NCI-H748 (cell line): ENCODE data around the gene PIK3R3.

Experiments used
- DNase-seq: peaks from one replicate; lab custom pipeline; 2025; ENCODE audit not compliant: unreplicated experiment; lab: John Stamatoyannopoulos, UW

PIK3R3 gene

GRCh38 chr1:46030876-46031660, 101.4 kb downstream of the PIK3R3 start:
- DNase-seq, result no peak

GRCh38 chr1:46030074-46030870, 102.2 kb downstream of the PIK3R3 start:
- no peak for DNase-seq

- DNase-seq, result no peak
Measured at GRCh38 chr1:46027788-46028573, 104.4 kb downstream of the PIK3R3 start.

- no peak for DNase-seq
Measured at GRCh38 chr1:46026531-46026930, 105.9 kb downstream of the PIK3R3 start.

- peak; percentile 23 for DNase-seq
Measured at GRCh38 chr1:46021046-46021996, 111.1 kb downstream of the PIK3R3 start.

- DNase-seq, result no peak
Measured at GRCh38 chr1:46020010-46020409, 112.4 kb downstream of the PIK3R3 start.

GRCh38 chr1:46019348-46019747, 113.1 kb downstream of the PIK3R3 start:
- no peak for DNase-seq

- DNase-seq, result no peak
Measured at GRCh38 chr1:46017876-46018503, 114.4 kb downstream of the PIK3R3 start.

GRCh38 chr1:46013581-46013980, 118.8 kb downstream of the PIK3R3 start:
- DNase-seq, result no peak

- no peak for DNase-seq
Measured at GRCh38 chr1:46012236-46012635, 120.2 kb downstream of the PIK3R3 start.

GRCh38 chr1:46011121-46011695, 121.2 kb downstream of the PIK3R3 start:
- no peak for DNase-seq

- no peak for DNase-seq
Measured at GRCh38 chr1:46010611-46011010, 121.8 kb downstream of the PIK3R3 start.

GRCh38 chr1:46008585-46008984, 123.8 kb downstream of the PIK3R3 start:
- no peak for DNase-seq

- no peak for DNase-seq
Measured at GRCh38 chr1:46005594-46005993, 126.8 kb downstream of the PIK3R3 start.

- no peak for DNase-seq
Measured at GRCh38 chr1:46004492-46004891, 127.9 kb downstream of the PIK3R3 start.

- DNase-seq, result no peak
Measured at GRCh38 chr1:46003315-46003714, 129.1 kb downstream of the PIK3R3 start.

GRCh38 chr1:46002551-46003150, 129.8 kb downstream of the PIK3R3 start:
- no peak for DNase-seq

- no peak for DNase-seq
Measured at GRCh38 chr1:46001081-46001785, 131.2 kb downstream of the PIK3R3 start.

- no peak for DNase-seq
Measured at GRCh38 chr1:45999507-45999906, 132.9 kb downstream of the PIK3R3 start.
